BJ (cell line): ENCODE data around the gene ZNF331. TPM values are rescaled to one million over a fixed set of nuclear protein-coding genes. Genes with fewer than 3 reads are reported as not detected.

Experiments used
- CTCF ChIA-PET: fragments of 350-600 bp; formaldehyde crosslinking; extraction: SDS; loops from one replicate; lab custom pipeline; 2021; ENCODE audit warnings: antibody characterized with exemption, inconsistent platforms; lab: Yijun Ruan, JAX
- POLR2A ChIA-PET: fragments of 300-600 bp; sonication (Branson Sonifier 250); formaldehyde crosslinking; extraction: SDS; loops from one replicate; lab custom pipeline; 2021; ENCODE audit warnings: antibody characterized with exemption; lab: Charles Lee
- DNase-seq: peaks from one replicate; pipeline ENCODE4 v3.0.0-alpha.2; 2011; ENCODE audit warnings: low read depth
- H3K27me3 ChIP-seq: 2 replicates; pipeline ENCODE4 v1.6.0; 2011; ENCODE audit warnings: low read length; ENCODE audit not compliant: control insufficient read depth, insufficient read depth
- H3K36me3 ChIP-seq: 2 replicates; pipeline ENCODE4 v1.5.1; 2011; ENCODE audit warnings: low read length; ENCODE audit not compliant: control insufficient read depth, insufficient read depth
- H3K4me3 ChIP-seq: 2 replicates; pipeline ENCODE4 v1.5.1; 2011; ENCODE audit warnings: low read depth, mild to moderate bottlenecking, control low read depth, low read length
- CTCF ChIP-seq: IDR thresholded peaks from 2 replicates; pipeline ENCODE4 v1.5.1; 2011; ENCODE audit warnings: low read depth, mild to moderate bottlenecking, control low read depth, inconsistent platforms, low read length, moderate library complexity; ENCODE audit not compliant: insufficient read depth
- polyA plus RNA-seq: library from polyadenylated mRNA; depleted of rRNA; stranded (reverse); fragments of >200 nt; gene quantifications from 2 replicates; pipeline ENCODE4 v1.2.3, GENCODE V29; 2011

The ZNF331 gene
- polyA plus RNA-seq, 1 experiment: 4.8 TPM

GRCh38 chr19:53521373-53522202, 16.4 kb upstream of the ZNF331 start:
- CTCF ChIA-PET: interaction anchor here (1.0 kb wide), 1 partner anchor 11 kb away, joined by 3 read pairs; no protein-coding TSS in a partner anchor
- no peaks in the 10 kb centered on the region for H3K27me3 ChIP-seq
- POLR2A ChIA-PET: no interaction called here
- no peak for DNase-seq
- no peaks in the 10 kb centered on the region for H3K36me3 ChIP-seq
- no peak for TF ChIP-seq CTCF
- H3K4me3 ChIP-seq: peak overlapping the region; percentile 85

GRCh38 chr19:53525922-53526321, 12.0 kb upstream of the ZNF331 start:
- ChIA-PET POLR2A (no interaction called here), CTCF (no interaction called here)

GRCh38 chr19:53530622-53531021, 7.3 kb upstream of the ZNF331 start:
- no peaks in the 10 kb centered on the region for H3K27me3 ChIP-seq
- no peaks in the 10 kb centered on the region; the same call in 1 of the 2 replicates for H3K36me3 ChIP-seq
- ChIA-PET CTCF (no interaction called here), POLR2A (no interaction called here)
- no peak overlapping the region for H3K4me3 ChIP-seq
- no peak for DNase-seq
- no peak for TF ChIP-seq CTCF

More at GRCh38 chr19:53525922-53526321, 12.0 kb upstream of the ZNF331 start:
- no peaks in the 10 kb centered on the region for H3K27me3 ChIP-seq
- no peak overlapping the region for H3K4me3 ChIP-seq
- H3K36me3 ChIP-seq: no peaks in the 10 kb centered on the region; the same call in 1 of the 2 replicates
- no peak for DNase-seq
- TF ChIP-seq CTCF: no peak

- CTCF ChIA-PET: no interaction called here
Measured at GRCh38 chr19:53531457-53531856, 6.5 kb upstream of the ZNF331 start.

GRCh38 chr19:53532362-53532761, 5.6 kb upstream of the ZNF331 start:
- Histone ChIP-seq H3K4me3 (no peak overlapping the region), H3K27me3 (no peaks in the 10 kb centered on the region), H3K36me3 (no peaks in the 10 kb centered on the region; the same call in 1 of the 2 replicates)
- no peak for TF ChIP-seq CTCF
- no peak for DNase-seq
- ChIA-PET POLR2A (no interaction called here), CTCF (no interaction called here)

More at GRCh38 chr19:53531457-53531856, 6.5 kb upstream of the ZNF331 start:
- Histone ChIP-seq H3K4me3 (no peak overlapping the region), H3K27me3 (no peaks in the 10 kb centered on the region), H3K36me3 (no peaks in the 10 kb centered on the region; the same call in 1 of the 2 replicates)
- no peak for TF ChIP-seq CTCF
- POLR2A ChIA-PET: no interaction called here
- no peak for DNase-seq
